ENCODE results near the gene PITPNM3.

DNA sequence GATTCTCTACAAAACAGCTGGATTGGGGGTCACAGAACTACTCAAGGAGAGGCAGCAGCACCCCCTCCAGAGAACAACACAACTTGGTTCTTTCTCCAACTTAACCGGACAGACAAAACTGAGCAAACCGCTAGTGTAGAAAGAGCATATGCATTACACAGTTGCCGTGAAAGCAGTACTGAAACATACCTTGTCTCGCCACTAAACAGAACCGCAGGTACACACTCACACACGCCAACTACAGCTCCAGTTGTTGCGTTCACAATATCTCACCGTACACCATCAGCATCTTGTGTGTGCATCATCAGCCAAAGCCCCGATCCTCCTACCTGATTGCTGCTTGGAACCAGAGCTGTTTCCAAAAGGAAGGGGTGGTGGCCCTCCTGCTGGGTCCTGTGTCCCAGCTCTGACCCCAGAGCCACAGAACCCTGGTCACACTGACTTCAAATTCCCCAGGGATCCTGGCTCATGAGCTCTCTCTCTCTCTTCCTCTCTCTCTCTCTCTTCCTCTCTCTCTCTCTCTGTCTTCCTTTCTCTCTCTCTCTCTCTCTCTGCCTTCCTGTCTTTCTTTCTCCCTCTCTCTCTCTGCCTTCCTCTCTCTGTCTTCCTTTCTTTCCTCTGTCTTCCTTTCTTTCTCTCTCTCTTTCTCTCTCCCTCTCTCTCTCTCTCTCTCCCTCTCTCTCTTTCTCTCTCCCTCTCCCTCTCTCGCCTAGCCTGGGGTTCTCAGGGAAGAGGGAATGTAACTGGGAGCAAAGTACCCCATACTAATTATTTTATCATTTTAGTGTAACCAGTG is 103.7 kb downstream of the PITPNM3 start:
- TF ChIP-seq CTCF (conservative IDR thresholded peaks at IDR 0.05 in 1 of 2, IDR thresholded peaks at IDR 0.05 in 1 of 2; ENCODE audit: extremely low read depth in 1 of 2, insufficient read depth in 1 of 2, low read depth in 1 of 2, low read length in 2 of 2) (no peak), EZH2 (IDR thresholded peaks at IDR 0.05; ENCODE audit: borderline replicate concordance, low read length) (no peak)
